ENCODE results near the gene RPA3. TPM values are rescaled to one million over a fixed set of nuclear protein-coding genes. Genes with fewer than 3 reads are reported as not detected.

Gene RPA3
- total RNA-seq (2014; rRNA removed; shearing (Covaris generic)) = 49.9 and 65.5 TPM in 2 replicates

GRCh38 chr7:7718492-7718891, at the start of gene RPA3:
TSS of gene RPA3 (minus strand) at chr7:7718607. CDS start at chr7:7640418, 78,189 bp downstream.

GRCh38 chr7:7640221-7641128, 77.9 kb downstream of the RPA3 start, which contains the start of gene UMAD1:
TSS of gene UMAD1 (plus strand) at chr7:7640752. CDS start at chr7:7673372, 32,620 bp downstream.

Other genes with a start within 250 kb of the RPA3 start
- gene COL28A1, start 182.7 kb downstream of the RPA3 start, total RNA-seq (2014; rRNA removed; shearing (Covaris generic)) = 0.03 TPM in 1 of 2 replicates, not detected in the other
- gene MIOS, start 151.7 kb downstream of the RPA3 start, total RNA-seq (2014; rRNA removed; shearing (Covaris generic)) = 23.2 and 27.4 TPM in 2 replicates
- 8.8 and 10.1 TPM in 2 replicates for gene UMAD1, start 77.9 kb downstream of the RPA3 start, total RNA-seq (2014; rRNA removed; shearing (Covaris generic))

All from A375 (cell line).